Stimulated activated CD4-positive, alpha-beta T cell treated with anti-CD3 and anti-CD28 coated beads, Interleukin-4, amount 100 ng/mL, for 4 hours (primary cell): ENCODE measurements around the gene RAD51B.

Experiments used
- DNase-seq, 2 experiments: peaks; one replicate each; pipeline ENCODE4 v3.0.0-alpha.2; 2020

RAD51B gene

GRCh38 chr14:68451696-68452373, 632.3 kb downstream of the RAD51B start:
- no peak for DNase-seq

DNA sequence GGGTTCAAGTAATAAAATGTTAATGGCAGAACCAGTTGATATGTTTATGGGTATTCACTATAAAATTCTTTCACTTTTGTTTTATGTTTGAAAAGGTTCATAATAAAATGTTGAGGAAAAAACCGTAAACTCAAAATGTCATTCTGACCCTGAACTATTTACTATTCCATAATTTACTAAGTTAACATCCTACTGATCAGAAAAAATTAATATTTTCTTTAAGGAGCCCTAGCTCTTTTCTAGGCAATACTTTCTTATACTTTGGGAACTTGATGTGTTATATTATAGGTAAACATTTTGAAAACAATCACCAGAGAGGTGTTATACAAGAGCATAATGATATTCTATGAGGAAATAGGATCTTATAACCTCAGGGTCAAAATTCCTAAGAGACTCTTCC, 638.7 kb downstream of the RAD51B start:
- DNase-seq: no peak

DNA sequence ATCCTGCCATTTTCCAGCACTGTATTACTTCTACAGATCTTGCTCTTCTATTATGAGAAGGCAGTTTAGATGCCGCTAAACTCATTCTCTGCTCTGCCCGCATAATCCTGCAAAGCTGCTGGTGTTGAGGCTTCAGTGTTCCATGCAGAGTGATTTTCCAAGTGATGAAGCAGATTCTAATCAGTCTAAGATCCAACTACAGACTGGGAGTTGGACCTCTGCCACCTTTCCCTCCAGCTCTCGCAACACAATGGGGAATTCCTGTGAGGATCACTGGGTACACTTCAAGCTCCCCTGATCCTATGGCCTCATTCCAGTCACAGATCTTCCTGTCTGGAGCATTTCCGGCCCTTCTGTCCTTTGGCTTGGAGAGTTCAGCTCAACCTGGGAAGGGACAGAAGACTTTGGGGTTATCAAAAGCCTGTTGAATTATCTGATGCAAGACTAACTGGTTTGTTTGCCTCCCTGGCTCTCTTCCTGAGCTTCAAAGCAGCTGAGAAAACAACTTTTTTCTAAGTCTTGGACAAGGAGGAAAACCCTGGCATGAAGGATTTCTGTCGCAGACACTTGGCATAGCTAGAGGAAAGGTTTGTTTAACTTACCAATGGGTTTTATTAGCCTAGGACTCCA, 639.4 kb downstream of the RAD51B start:
- DNase-seq: no peak

DNA sequence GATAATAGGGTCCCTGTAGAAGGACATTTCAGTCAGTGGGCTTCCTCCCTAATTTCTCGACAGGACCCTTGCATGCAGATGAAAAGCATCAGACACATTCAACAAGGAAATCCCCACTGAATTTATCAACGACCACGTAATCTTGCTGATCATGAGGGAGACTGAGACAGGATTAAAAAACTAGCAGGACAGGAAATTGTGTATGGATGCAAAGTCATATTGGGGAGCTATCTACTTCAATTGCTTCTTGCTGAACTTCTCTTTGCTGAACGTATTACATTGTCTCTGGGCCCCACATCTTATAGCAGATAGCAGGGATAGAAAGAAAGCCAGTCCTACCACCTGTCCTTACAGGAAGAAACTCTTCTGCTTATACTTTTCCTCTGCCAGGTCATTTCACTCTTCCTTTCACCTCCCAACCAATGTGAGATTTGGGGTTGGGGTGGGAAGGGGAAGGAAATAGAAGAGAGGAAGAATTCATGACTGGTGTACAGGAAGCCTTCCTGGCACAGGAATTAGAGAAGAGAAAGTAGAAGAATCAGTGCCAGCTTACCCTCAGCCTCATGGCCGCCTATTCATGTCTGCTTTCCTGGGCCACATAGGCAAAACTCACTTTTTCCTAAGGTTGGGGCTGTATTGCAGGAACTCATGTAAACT, 640.0 kb downstream of the RAD51B start:
- no peak for DNase-seq

DNA sequence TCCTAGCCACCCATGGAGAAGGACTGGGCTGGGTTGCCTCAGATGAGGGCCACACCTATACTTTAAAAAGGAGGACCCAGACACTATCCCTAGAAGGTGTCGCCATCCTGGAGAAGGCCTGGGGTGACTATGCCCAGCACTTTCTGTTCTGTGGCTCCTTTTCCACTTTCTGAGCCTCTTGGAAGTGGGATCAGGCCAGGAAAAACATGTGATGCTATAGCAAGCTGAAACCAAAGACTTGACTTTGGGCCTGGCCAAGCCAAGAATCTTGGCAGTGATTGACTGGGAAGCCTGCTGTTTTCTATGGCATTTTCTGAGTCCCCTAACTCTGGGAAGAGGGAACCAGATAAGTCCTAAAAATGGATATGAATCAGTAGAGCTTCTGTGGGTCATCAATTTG, 641.0 kb downstream of the RAD51B start:
- DNase-seq: no peak

DNA sequence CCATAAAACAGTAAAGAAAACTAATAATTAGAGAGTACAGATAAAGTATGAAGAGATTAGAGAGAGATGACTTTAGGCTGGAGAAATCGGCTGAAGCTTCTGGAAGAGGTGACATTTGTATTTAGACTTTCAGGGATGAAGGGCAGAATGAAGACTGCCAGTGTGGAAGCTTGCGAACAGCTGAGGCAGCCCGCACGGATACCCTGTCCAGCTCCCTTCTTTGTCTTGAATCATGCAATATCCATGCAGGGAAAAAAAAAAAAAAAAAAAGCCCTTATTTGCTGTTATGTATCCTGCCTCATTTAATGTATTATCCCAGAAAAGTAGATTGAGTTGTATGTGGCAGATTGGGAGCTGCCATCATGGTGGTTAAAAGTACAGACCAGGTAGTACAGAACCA, 641.5 kb downstream of the RAD51B start:
- no peak for DNase-seq

GRCh38 chr14:68462683-68463082, 643.1 kb downstream of the RAD51B start:
- DNase-seq: no peak

- no peak for DNase-seq
Measured at GRCh38 chr14:68463299-68463698, 643.7 kb downstream of the RAD51B start.

GRCh38 chr14:68463705-68464374, 644.3 kb downstream of the RAD51B start:
- DNase-seq: no peak

DNA sequence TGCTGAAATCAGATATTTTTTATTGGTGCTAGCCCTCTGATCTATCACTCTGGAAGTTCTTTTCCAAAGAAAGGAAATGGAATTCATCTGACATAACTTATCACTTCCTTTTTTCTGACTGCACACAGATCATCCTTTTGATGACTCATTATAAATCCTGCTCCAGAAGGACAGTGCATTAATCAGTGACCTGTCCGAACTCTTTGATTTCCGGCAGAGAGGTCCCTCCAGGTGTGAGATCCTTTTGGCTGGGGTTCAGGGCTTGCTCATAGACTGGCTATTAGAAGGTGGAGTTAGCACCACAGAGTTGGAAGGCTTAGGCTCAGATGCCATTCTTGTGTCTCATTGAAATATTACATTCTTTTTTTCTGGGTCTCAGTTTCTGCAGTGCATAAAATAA, 645.1 kb downstream of the RAD51B start:
- no peak for DNase-seq

- DNase-seq: no peak
Measured at GRCh38 chr14:68466491-68466977, 647.0 kb downstream of the RAD51B start.

DNA sequence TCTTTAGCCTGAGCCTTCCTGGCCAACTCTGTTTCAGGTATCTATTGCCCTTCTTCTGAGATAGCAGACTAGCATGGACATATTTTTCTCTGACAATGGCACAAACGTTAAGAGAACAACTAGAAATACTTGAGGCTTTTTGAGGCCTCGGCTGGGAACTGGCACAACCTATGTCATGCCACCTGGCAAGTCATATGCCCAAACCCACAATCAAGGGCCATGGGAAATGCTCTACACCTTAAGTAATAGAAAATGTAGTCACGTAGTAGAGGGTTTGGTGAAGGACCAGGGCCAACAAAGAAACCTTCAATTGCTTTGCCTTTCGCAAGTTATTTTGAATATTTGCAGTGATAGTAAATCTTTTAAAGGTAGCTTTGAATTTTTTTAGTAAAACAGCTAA, 647.8 kb downstream of the RAD51B start:
- no peak for DNase-seq

DNA sequence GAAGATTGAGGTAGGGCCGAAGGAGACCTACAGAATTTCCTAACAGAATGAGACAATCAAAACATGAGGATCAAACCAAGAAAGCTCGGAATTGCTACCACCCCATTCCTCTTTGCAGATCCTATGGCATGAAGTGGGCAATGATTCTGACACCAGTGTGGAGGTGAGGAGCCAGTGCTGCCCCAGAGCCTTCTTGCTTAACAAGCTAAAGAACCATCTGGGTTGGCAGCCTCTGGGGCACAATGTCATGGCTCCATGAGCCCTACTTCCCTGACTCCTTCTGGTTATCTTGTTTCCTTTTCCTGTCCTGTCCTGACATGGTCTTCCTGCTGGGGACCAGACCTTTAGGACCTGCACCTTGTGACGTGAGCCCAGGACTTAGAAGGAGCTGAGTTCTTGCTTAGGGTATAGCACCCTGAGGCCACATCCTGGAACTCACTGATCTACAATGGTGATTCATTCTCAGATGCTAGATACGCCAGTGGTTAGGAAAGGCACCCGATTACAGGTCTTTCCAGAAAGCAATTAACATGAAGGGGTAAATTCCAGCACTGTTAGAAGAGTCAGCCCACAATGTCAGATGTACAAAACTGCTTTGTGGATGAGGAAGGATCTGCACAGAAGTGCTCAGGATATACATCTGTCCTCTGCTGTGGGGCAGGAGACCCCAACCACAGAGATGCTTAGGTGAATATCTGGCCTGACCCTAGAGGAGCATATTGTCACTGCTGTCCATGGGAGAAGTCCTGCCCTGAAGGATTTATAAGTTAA, 649.0 kb downstream of the RAD51B start:
- DNase-seq: peak in 1 of 2 experiments; percentile 16

DNA sequence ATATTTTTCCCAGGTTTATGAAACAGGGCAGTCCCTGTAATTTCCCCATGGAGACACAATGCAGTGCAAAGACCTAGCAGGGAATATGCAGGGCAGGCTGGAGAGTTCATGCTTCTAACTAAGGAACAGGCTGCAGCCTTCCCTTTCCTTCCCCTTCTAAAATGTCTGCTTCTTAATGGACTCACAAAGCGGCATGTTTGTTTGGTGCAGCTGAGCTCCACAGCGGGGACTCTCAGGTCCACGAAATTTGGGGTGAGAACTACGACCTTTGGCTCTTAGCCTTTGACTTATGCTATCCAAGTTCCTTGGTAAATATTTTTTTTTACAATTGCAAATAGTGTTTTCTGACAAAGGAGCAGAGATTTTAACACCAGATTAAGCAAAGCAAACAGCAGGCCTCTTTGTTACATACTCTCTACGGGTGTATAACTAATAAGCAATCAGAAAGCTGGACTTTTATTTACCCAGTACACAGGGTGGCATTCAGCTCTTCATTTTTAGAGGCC, 649.7 kb downstream of the RAD51B start:
- DNase-seq: no peak

DNA sequence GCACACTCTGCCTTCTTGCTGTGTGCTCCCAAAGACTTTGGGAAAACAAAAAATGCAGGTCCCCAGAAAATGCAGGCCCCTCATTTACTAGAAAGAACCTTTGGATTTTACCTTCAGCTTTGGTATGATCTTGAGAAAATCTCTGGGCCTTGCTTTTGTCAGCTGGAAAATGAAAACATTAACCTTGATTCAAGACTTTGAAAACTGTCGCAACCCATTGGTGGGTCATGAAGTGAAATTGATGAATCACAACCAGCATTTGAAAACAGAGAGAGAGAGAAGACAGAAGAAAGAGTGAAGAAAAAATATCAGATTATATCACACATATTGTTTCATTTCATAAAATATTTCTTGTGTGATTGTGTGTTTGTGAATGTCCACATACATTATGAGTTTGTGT, 650.8 kb downstream of the RAD51B start:
- no peak for DNase-seq

- no peak for DNase-seq
Measured at GRCh38 chr14:68471029-68471963, 651.7 kb downstream of the RAD51B start.

DNA sequence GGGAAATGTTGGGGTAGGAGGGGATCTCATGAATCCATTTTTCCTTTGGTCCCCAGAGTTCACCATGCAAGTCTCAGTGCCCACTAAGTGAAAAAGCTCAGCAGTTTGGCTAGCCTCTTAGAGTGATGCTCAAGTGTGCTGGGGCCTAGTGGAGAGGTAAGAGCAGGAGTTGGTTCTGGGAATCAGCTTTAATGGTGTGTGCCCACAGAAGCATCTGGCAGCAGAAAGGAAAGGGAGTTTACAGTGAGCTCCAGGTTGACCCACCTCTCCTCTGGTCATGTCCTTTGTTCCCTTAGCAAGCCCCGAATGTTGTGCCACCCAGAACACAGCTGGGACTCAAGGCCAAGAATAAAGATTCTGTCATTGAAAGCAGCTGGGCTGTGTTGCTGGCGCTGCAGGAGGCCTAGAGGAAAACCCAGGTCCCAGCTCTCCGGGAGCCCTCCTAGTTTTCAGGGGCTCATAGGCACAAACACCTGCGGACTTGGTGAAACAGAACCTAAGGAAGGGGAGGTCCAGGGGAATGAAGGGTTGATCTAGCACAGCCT, 652.5 kb downstream of the RAD51B start:
- DNase-seq: no peak

GRCh38 chr14:68473069-68473468, 653.5 kb downstream of the RAD51B start:
- no peak for DNase-seq

DNA sequence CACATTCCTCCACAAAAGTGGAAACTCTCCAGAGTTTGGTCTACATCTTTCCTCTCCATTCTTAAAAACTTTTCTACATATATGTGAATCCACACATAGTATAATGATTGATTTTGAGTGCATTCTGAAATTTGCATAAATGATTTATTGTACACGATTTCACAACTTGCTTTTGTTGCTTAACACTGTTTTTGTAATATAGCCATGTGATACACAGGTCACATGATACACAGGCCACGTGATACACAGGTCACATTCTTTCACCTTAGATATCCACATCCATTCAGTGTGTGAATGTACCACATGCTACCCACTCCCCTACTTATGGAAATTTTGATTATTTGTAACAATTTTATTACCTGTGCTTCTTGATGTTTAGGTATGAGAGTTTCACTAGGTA, 654.2 kb downstream of the RAD51B start:
- DNase-seq: no peak

DNA sequence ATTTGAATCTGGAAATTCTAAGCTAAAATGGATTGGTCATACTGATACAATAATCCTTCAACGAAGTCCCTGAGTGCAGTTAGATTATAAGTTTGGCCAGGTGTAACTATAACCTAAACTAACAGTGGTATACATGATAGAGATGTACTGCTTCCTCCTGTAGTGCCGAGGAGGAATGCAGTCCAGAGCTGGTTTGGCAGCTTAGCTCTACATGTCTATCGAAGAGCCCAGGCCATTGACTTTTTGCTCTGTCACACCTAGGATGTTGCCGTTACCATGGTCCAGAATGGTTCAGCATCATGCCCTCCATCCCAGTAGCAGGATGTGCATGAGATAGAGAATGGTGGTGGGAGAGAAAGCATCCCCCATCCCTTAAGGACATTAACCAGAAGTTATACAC, 655.2 kb downstream of the RAD51B start:
- no peak for DNase-seq

GRCh38 chr14:68475802-68476201, 656.2 kb downstream of the RAD51B start:
- DNase-seq: no peak
